Sigmoid colon (tissue), 4 donors: ENCODE results near the gene MYO18B.

ENCODE experiments used
- POLR2A ChIP-seq, 2 donors: fragments of 450-650 bp; IDR thresholded peaks; one replicate each; pipeline ENCODE4 v1.6.1; 2016; ENCODE audit warnings: antibody characterized with exemption in 2 of 2, mild to moderate bottlenecking in 2 of 2, moderate library complexity in 2 of 2
- POLR2AphosphoS5 ChIP-seq, 4 donors: sonication (generic); formaldehyde crosslinking; IDR thresholded peaks; one replicate each; pipeline ENCODE4 v1.6.1; 2017; ENCODE audit warnings: antibody characterized with exemption in 4 of 4
- TF ChIP-seq, protein P1 (sequence below), 4 experiments: fragments of 450-650 bp in 3 of 4; fragments of 200-600 bp in 1 of 4; IDR thresholded peaks; one replicate each; pipeline ENCODE4 v1.5.1; 2016 to 2019; ENCODE audit warnings: antibody characterized with exemption in 4 of 4, mild to moderate bottlenecking in 3 of 4, moderate library complexity in 2 of 4

DNA sequence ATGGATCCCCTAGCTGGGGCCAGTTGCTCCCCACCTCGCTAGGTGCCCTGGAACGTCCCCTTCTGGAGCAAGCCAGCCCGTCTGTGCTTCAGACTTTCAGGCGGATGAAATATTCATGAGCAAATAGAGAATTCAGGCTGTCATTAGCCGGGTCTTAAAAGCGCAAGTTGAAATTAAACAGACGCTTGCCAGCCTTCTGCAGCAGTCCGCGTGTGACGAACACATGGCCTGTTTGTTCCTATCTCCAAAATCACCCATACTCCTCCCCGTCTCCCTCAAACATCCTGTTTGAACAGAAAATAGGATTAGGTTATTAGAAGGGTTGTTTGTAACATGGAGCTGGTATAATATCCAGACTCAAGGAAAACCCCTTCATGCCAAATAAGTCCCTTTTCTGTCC lies 38.7 kb downstream of the MYO18B start:
- TF ChIP-seq, protein P1, sequence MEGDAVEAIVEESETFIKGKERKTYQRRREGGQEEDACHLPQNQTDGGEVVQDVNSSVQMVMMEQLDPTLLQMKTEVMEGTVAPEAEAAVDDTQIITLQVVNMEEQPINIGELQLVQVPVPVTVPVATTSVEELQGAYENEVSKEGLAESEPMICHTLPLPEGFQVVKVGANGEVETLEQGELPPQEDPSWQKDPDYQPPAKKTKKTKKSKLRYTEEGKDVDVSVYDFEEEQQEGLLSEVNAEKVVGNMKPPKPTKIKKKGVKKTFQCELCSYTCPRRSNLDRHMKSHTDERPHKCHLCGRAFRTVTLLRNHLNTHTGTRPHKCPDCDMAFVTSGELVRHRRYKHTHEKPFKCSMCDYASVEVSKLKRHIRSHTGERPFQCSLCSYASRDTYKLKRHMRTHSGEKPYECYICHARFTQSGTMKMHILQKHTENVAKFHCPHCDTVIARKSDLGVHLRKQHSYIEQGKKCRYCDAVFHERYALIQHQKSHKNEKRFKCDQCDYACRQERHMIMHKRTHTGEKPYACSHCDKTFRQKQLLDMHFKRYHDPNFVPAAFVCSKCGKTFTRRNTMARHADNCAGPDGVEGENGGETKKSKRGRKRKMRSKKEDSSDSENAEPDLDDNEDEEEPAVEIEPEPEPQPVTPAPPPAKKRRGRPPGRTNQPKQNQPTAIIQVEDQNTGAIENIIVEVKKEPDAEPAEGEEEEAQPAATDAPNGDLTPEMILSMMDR (IDR thresholded peaks at IDR 0.05) = no peak
- TF ChIP-seq POLR2A (IDR thresholded peaks at IDR 0.05) (no peak), POLR2AphosphoS5 (IDR thresholded peaks at IDR 0.05) (peak; percentile 54 to 86 (median 80))
